GM19025 (cell line): Measurements from ENCODE around the gene TWSG1.

Source experiments
- ATAC-seq: cut with Tn5 transposase; IDR thresholded peaks from one replicate; pipeline ENCODE4 v1.9.1; 2021; ENCODE audit warnings: mild to moderate bottlenecking, low read depth, moderate library complexity; ENCODE audit not compliant: unreplicated experiment

TWSG1 gene

DNA sequence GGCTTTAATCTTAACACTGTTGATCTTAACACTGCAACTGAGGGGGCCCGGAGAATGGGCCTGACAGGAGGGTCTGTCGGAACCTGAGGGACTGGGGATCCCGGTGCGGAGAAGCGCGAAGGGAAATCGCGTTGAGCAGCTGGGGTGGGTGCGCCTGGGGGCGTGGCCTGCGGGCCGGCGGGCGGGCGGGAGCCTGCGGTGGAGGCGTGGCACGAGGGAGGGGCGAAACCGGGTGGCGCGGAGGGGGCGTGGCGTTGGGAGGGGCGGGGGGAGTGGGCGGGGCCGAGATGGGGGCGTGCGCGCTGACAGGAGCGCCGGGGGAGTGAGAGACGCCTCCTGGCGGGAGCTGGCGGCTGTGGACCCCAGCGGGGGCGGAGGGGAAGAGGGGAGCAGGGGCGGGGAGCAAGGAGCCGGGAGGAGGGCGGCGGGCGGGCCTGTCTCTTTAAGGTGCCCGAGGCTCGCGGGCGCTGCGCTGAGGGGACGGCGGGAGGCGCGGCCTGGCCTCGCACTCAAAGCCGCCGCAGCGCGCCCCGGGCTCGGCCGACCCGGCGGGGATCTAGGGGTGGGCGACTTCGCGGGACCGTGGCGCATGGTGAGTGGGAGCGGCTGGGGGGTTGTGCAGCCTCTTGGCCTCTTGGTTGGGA, at the start of gene TWSG1:
Gene TWSG1, plus strand, starts transcription at position 445 of the 644 bp plus-strand sequence. CDS start 2,457 bp downstream, outside the sequence.
- ATAC-seq = peak; percentile 79

DNA sequence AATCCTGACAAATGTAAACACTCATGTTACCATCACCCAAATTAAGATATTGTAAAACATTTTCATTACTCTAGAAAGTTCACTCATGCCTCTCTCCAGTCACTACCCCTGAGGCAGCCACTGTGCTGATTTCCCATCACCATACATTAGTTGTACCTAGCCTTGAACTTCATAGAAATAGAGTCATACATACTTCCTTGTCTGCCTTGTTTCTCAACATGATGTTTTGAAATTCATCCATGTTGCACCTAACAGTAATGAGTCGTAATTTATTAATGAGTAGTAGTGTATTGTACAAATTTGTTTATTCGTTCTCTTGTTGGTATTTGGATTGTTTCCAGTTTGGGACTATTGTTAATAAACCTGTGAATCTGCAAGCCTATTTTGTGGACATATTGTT, 49.0 kb upstream of the TWSG1 start:
- no peak for ATAC-seq

DNA sequence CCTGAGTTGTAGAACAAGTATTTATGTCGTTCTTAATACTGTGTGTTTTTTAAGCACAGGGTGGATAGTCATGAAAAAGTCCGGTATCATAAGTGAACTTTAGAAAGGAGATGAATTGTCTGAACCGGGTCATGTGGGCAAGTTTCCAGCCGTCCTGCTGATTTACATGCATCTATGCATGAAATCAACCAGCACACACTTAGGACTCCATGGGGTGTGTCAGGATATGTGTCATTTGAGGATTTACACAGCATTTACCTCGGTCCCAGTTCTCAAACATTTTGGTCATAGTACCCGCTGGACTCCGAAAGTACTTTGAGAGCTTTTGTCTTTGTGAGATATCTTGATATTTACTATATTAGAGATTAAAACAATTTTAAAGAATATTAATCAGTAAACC, 47.5 kb upstream of the TWSG1 start:
- no peak for ATAC-seq

DNA sequence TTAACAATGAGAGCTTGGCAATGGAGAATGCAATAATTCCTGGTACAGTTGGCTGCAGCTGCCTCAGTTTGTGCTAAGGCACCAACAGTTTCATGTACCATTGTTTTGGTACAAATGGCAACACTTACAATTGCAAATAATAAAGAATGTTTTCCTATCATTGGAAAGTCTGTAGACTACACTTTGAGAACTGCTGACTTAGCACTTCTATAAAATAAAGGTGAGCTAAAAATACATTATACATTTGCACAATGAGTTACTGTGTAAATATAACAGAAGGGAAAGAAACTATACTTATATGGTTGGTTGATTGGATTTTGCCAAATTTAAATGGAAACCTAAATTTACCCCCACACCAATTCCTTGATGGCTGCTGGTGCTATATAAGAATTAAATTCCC, 44.9 kb upstream of the TWSG1 start:
- ATAC-seq = no peak

DNA sequence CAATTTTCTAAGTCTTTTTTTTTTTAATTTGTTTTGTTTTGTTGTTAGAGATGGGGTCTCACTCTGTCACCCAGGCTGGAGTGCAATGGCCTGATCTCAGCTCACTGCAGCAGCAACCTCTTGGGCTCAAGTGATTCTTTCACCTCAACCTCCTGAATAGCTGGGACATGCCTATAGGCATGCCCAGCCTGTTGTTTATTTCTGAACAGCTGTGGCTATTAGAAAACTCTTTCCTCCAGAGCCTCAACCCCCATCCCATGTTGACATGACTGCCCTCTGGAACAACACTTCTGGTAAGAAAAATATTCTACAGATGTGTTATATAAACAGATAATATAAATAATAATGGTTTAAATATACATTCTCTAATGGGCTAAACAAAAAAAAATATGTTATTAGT, 44.4 kb upstream of the TWSG1 start:
- no peak for ATAC-seq

DNA sequence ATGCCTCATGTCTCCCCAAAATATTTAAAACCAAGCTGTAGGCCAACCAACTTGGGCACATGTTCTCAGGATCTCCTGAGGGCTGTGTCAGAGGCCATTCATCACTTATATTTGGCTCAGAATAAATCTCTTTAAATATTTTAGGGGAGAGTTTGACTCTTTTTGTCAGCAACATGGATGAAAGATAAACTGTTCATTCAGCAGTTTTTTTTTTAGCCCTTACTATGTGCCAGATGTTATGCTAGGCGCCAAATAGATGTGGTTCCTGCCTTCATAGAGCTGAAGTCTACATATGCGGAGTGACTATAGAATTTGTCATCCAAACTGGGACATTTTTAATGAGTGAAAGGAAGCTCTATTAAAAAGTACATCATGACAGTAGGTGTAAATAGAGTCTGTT, 42.5 kb upstream of the TWSG1 start:
- ATAC-seq = no peak

DNA sequence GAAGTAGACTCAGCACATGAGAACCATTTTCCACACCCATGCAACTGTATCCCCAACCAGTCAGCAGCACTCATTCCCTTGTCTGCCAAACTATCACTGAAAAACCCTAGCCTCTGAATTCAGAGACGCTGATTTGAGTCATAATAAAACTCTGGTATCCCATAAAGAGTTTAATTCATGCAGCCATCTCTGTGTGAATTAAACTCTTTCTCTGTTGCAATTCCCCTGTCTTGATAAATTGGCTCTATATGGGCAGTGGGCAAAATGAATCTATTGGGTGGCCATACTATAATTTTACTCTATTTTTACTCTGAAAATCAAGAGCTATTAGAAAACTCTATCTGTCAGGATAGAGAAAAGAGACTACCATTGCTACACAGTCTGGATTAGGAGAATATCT, 40.6 kb upstream of the TWSG1 start:
- no peak for ATAC-seq

DNA sequence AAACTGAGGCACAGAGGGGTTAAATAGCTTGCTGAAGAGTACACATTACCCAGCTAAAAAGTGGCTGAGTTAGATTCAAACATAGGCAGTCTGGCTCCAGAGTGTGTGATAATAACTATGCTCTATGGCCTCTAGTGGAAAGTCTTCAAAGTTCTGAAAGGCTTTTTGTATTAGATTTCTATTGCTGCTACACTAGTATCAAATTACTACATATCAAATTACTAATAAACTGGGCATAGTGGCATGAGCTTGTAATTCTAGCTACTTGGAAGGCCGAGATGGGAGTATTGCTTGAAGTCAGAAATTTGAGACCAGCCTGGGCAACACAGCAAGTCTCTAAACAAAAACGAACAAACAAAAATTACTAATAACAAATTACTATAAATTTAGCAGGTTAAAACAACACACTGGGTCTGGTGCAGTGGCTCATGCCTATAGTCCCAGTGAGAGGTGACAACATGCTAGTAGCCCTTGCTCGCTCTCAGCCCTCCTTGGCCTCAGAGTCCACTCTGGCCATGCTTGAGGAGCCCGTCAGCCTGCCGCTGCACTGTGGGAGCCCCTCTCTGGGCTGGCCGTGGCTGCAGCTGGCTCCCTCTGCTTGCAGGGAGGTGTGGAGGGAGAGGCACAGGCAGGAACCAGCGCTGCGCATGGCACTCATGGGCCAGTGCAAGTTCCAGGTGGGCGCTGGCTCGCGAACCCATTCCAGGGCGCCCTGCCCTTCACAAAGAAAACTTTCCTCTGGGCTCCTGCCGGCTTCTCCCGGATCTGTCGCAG, 38.2 kb upstream of the TWSG1 start:
- ATAC-seq = no peak

DNA sequence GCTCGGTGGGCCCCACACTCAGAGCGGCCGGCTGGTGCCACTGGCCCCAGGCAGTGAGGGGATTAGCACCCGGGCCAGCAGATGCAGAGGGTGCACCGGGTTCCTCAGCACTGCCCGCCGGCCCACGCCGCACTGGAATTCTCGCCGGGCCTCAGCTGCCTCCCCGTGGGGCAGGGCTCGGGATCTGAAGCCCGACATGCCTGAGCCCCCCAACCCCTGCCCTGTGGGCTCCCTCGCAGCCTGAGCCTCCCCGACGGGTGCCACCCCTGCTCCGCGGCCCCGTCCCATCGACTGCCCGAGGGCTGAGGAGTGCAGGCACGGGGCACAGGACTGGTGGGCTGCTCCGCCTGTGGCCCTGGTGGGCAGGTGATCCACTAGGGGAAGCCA, 37.6 kb upstream of the TWSG1 start:
- ATAC-seq = no peak

DNA sequence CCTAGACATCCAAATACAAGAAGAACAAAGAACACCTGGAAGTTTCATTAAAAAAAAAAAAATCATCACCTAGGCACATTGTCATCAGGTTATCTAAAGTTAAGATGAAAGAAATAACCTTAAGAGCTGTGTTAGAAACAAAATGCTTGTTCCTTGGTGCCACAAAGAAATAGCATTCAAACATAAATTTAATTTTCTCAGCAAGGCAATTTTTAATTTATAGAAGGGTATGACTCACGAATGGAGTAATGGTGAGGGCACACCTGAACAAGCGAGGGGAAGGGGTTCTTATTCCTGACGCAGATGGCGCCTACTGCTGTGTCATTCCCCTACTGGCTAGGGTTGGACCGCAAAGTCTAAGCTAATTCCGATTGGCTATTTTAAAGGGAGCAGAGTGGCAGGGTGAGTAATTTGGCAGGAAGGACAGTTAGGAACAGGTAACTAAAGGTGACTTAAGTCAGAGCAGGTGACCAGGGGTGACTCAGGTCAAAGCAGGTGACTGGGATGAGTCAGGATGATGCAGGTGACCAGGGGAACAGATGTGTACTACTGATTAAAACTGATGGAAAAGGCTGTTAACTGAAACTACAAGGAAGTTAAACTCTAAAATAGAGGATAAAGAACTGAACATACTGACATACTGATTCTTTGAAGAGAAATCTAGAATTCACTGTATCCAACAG, 30.0 kb upstream of the TWSG1 start:
- no peak for ATAC-seq

DNA sequence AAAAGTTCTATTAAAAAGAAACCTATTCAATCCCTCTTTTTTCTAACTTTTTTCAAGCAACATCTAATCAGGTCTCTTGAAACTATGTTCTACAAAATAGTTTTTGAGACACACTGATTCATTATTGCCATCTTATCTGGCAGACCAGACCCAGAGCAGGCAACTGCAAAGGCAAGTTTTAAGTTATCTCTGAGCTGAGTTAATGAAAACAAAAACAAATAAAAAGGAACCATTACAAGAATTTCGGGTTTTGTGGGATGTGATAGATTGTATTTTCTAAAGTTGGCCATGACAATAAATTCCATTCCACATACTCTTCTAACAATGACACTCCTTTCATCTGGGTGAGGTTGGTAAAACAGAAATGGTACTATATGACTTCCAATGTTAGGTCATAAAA, 15.2 kb upstream of the TWSG1 start:
- ATAC-seq = no peak

DNA sequence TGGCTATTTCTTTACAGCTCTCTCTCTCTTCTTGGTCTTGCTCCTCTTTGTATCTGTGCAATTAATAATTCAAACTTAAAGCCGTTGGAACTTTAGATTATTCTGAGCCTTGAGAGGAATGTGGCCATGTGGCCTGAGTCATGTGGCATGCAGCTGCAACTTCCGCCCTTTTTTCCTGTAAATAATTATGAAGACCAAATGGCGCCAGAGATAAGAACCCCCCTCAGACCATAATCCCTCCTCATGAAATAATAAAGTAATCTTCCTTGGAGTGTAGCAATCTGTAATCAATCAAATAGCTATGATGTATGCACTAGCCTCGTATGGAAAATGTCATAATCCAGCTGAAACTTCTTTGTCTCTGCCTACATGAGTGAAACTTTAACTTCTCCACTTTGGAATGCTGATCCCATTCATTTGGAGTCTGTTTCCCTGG, 13.5 kb upstream of the TWSG1 start:
- no peak for ATAC-seq

DNA sequence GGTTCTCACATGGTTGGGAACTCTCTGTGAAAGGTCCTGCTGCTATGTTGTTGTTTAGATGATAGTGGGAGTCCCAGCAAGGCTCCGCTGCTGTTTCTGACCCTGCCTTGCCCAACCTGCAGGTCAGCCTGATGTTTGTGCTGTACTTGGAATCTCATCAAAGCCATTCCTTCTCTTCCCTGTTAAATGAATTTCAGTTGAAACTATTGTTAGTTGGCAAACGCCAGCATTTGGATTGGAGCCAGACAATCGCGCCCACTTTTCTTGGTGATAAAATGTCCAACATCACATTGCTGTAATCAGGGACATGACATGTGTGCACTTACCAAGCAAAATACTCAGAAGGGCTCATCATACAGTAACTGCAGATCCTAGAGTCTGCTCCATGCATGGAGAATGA, 12.8 kb upstream of the TWSG1 start:
- no peak for ATAC-seq

DNA sequence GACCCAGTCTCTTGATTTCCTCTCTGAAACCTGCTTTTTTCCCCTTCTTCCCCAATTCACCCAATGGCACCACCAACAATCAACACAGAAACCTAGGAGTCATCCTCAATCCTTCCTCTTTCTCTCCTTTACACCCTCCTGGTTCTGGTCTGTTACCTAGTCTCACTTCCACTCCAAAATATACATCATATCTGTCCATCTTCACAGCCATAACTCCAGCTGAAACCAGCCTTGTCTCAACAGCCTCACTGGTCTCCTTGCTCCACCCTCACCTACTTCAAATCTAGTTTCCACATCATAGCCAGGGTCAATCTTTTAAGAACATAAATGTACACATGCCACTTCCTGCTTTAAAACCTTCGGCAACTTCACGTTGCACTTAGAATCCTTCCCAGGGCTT, 11.8 kb upstream of the TWSG1 start:
- no peak for ATAC-seq

DNA sequence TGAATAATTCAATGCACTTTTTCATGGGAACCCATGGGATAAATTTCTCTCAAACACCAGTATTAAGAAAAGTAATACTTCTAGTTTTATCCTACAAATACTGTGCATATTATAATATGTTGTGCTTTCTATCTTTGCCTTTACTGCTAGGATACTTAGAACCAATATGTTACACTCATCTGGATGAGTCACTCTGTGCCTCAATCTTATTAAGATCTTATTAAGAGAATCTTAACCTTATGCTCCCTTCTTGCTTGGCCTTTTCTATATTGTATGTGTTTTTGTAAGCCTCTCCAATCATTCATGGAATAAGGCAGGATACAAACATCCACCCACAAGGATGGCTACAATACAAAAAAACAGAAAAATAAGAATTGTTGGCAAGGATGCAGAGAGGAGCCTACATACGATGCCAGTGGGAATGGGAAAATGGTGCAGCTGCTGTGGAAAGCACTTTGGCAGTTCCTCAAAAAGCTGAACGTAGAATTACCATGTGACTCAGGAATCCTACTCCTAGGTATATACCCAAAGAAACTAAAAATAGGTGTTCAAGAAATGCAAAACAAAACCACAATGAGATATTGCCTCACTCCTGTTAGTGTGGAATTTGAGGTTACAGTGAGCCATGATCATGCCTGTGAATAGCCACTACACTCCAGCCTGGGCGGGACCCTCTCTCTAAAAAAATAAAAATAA, 10.7 kb upstream of the TWSG1 start:
- ATAC-seq = no peak

DNA sequence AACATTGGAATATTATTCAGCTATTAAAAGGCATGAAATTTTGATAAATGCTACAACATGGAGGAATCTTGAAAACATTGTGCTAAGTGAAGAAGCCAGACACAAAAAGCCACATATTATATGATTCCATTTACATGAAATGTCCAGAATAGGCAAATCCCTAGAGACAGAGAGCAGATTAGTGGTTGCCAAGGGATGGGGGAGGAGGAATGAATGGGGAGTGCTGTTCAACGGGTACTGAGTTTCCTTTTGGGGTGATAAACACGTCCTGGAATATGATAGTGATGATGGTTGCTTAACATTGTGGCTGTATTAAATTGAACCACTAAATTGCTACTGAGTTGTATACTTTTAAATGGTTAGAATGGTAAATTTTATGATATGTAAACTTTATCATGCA, 8.9 kb upstream of the TWSG1 start:
- ATAC-seq = no peak

DNA sequence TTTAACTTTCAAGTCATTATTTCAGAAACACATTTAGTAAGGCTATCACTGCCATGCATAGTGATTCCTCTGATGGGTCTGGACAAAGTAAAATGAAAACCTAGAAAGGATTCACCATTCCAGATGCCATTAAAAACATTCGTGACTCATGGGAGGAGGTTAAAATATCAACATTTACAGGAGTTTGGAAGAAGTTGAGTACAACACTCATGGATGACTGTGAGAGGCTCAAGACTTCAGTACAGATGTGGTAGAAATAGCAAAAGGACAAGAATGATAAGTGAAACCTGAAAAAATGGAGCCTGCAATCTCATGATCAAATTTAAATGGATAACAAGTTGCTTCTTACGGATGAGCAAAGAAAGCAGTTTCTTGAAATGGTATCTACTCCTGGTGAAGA, 5.8 kb upstream of the TWSG1 start:
- no peak for ATAC-seq

DNA sequence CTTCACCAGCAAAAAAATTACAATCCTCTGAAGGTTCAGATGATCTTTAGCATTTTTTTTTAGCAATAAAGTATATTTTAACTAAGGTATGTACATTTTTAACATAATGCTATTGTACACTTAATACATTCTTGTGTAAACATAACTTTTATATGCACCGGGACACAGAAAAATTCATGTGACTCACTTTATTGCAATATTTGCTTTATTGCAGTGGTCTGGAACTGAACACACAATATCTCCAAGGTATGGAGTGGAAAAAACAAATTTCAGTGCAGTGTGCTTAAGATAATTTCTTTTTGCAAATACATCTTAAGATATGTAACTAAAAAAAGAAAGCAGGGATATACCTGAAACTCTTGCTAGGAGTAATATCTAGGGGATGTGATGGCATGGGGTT, 5.1 kb upstream of the TWSG1 start:
- ATAC-seq = no peak

DNA sequence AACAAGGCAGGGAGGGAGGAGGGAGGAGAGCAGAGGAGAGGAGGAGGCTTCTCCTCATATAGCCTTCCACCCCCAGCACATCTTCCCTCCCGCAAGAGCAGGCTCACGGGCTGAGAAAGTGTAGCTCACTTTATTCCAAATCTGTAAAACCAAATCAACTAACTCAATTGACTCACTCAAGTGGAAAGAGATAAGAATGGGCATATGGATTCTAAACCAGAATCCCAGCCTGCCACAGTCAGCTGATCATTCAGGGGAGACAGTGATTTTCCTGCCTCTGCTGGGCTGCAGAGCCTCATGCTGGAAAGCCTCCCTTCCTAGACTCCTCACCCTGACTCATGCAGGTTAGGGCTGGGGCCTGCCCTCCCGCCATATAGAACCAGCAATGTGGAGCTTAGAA, 4.2 kb upstream of the TWSG1 start:
- no peak for ATAC-seq

DNA sequence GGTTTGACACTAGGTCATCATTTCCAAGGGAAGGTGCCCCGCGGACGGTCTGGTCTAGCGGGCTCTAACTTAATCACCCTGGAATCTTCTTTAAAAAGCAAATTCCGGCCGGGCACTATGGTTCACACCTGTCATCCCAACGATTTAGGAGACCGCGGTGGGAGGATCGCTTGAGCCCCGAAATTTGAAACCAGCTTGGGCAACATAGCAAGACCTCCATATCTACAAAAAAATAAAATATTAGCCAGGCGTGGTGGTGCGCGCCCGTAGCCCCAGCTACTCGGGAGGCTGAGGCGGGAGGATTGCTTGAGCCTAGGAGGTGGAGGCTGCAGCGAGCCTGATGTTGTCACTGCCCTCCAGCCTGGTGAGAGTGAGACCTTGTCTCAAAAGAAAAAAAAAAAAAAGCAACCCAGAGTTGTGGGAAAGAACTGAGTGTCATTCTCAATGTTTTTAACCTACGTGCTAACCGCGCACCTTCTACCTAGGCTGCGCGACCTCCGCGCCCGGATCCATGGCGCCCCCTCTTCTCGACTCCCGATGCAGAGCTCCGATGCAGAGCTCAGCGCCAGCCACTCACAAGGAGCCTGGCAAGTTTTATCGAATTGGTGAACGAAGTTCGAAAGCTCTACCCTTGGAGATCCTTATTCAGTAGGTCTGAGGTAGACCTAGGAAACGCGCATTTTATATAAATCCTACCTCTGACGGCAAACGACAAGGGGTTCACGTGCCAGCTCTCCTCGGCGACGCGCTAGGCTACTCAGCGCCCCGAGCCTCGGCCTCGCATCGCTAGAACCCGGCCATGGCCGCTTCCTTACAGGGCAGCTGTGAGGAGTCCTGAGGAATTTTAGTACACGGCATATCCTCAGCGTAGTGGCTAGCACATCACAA, 888 bp upstream of the TWSG1 start:
- ATAC-seq = peak; percentile 23
